SK-N-SH (cell line): ENCODE measurements around the gene PCSK7. TPM values are rescaled to one million over a fixed set of nuclear protein-coding genes. Genes with fewer than 3 reads are reported as not detected.

Experiments used
- CTCF ChIA-PET: fragments of 300-600, 350-600 bp; formaldehyde crosslinking; extraction: SDS; loops from one replicate; lab custom pipeline; 2021; lab: Yijun Ruan, JAX
- POLR2A ChIA-PET: fragments of 350-600 bp; sonication (Branson Sonifier 250); formaldehyde crosslinking; extraction: SDS; loops from one replicate; lab custom pipeline; 2020; ENCODE audit warnings: antibody characterized with exemption, inconsistent platforms; lab: Yijun Ruan, JAX
- DNase-seq: peaks from one replicate; pipeline ENCODE4 v3.0.0; 2012
- H2AFZ ChIP-seq: fragments of 200-600 bp; sonication (generic); 2 replicates; pipeline ENCODE4 v1.8.1; 2016; ENCODE audit warnings: antibody characterized with exemption, mild to moderate bottlenecking, low read depth
- H3F3A ChIP-seq: fragments of 200-600 bp; sonication (generic); replicated peaks from 2 replicates; pipeline ENCODE3; 2016; ENCODE audit warnings: antibody characterized with exemption, mild to moderate bottlenecking; ENCODE audit not compliant: insufficient read depth
- H3K27ac ChIP-seq, 2 experiments: fragments of 200-500 bp in 1 of 2; fragments of 200-600 bp in 1 of 2; sonication (Bioruptor generic) in 1 of 2; sonication (generic), shearing (Covaris generic) in 1 of 2; 2 replicates each; pipeline versions ENCODE4 v1.5.1 to v1.6.1; 2014 to 2016; ENCODE audit warnings: low read depth in 2 of 2, inconsistent platforms in 1 of 2, low read length in 1 of 2, mild to moderate bottlenecking in 1 of 2, mixed read lengths in 1 of 2
- H3K27me3 ChIP-seq: fragments of 200-600 bp; sonication (generic), shearing (Covaris generic); 2 replicates; pipeline ENCODE4 v1.6.1; 2016; ENCODE audit warnings: mixed run types; ENCODE audit not compliant: insufficient read depth
- H3K36me3 ChIP-seq, 2 experiments: fragments of 200-500 bp in 1 of 2; fragments of 200-600 bp in 1 of 2; sonication (Bioruptor generic) in 1 of 2; sonication (generic) in 1 of 2; replicated peaks in 1 of 2; 2 replicates each; pipeline versions ENCODE3 to v1.5.1; 2014 to 2016; ENCODE audit warnings: low read length in 1 of 2, mild to moderate bottlenecking in 1 of 2; ENCODE audit not compliant: insufficient read depth in 2 of 2, control insufficient read depth in 1 of 2
- H3K4me1 ChIP-seq, 2 experiments: fragments of 200-500 bp in 1 of 2; fragments of 200-600 bp in 1 of 2; sonication (Bioruptor generic) in 1 of 2; sonication (generic), shearing (Covaris generic) in 1 of 2; 2 replicates each; pipeline versions ENCODE4 v1.5.1 to v1.6.1; 2014 to 2016; ENCODE audit warnings: low read depth in 1 of 2, low read length in 1 of 2, mixed run types in 1 of 2; ENCODE audit not compliant: insufficient read depth in 2 of 2, control insufficient read depth in 1 of 2
- H3K4me2 ChIP-seq: fragments of 200-600 bp; sonication (generic), shearing (Covaris generic); 2 replicates; pipeline ENCODE4 v1.6.1; 2017; ENCODE audit warnings: mixed run types
- H3K4me3 ChIP-seq, 2 experiments: fragments of 200-500 bp in 1 of 2; fragments of 200-600 bp in 1 of 2; sonication (Bioruptor generic) in 1 of 2; sonication (generic), shearing (Covaris generic) in 1 of 2; 2 replicates each; pipeline versions ENCODE4 v1.5.1 to v1.8.1; 2014 to 2016; ENCODE audit warnings: low read depth in 2 of 2, inconsistent platforms in 1 of 2, low read length in 1 of 2, mild to moderate bottlenecking in 1 of 2, mixed read lengths in 1 of 2, moderate library complexity in 1 of 2
- H3K79me2 ChIP-seq: fragments of 200-600 bp; sonication (generic); 2 replicates; pipeline ENCODE4 v1.8.1; 2017; ENCODE audit warnings: mild to moderate bottlenecking; ENCODE audit not compliant: insufficient read depth
- H3K9ac ChIP-seq: fragments of 200-600 bp; sonication (generic); 2 replicates; pipeline ENCODE4 v1.6.1; 2017; ENCODE audit warnings: mixed run types
- H3K9me2 ChIP-seq: fragments of 200-600 bp; sonication (generic); 2 replicates; pipeline ENCODE4 v1.6.1; 2017; ENCODE audit warnings: mixed run types
- H3K9me3 ChIP-seq: fragments of 200-600 bp; sonication (generic); 2 replicates; pipeline ENCODE4 v1.6.1; 2017; ENCODE audit warnings: mixed run types, mild to moderate bottlenecking, moderate library complexity
- H4K20me1 ChIP-seq: fragments of 200-600 bp; sonication (generic); 2 replicates; pipeline ENCODE4 v1.6.1; 2017; ENCODE audit warnings: mild to moderate bottlenecking, mixed run types; ENCODE audit not compliant: insufficient read depth
- CHD2 ChIP-seq: fragments of 150-350 bp; IDR thresholded peaks from 2 replicates; pipeline ENCODE4 v1.6.1; 2018; ENCODE audit warnings: low read length; ENCODE audit not compliant: partially characterized antibody
- CTCF ChIP-seq: fragments of 200-600 bp; sonication (generic); IDR thresholded peaks from 2 replicates; pipeline ENCODE4 v1.6.1; 2017; ENCODE audit warnings: antibody characterized with exemption, mild to moderate bottlenecking, moderate library complexity
- EZH2phosphoT487 ChIP-seq: fragments of 200-600 bp; sonication (generic); IDR thresholded peaks from 2 replicates; pipeline ENCODE4 v1.6.1; 2017; ENCODE audit warnings: low read depth, mixed run types, mild to moderate bottlenecking, antibody characterized with exemption, moderate library complexity, borderline replicate concordance
- FOSL2 ChIP-seq: IDR thresholded peaks from 2 replicates; pipeline ENCODE4 v1.4.0; 2012; ENCODE audit warnings: low read depth, mild to moderate bottlenecking, moderate library complexity, borderline replicate concordance
- FOXJ3 ChIP-seq: sonication (generic); formaldehyde crosslinking; IDR thresholded peaks from 2 replicates; pipeline ENCODE4 v1.5.1; 2020; ENCODE audit warnings: mild to moderate bottlenecking, missing genetic modification reagents
- FOXM1 ChIP-seq: IDR thresholded peaks from 2 replicates; pipeline ENCODE4 v1.4.0; 2012; ENCODE audit warnings: low read depth, mild to moderate bottlenecking
- GABPA ChIP-seq: IDR thresholded peaks from 2 replicates; pipeline ENCODE4 v1.4.0; 2012; ENCODE audit warnings: low read depth, mild to moderate bottlenecking
- GATA2 ChIP-seq: sonication (generic); formaldehyde crosslinking; IDR thresholded peaks from 2 replicates; pipeline ENCODE4 v1.5.0; 2020; ENCODE audit warnings: mild to moderate bottlenecking, missing genetic modification reagents
- MAX ChIP-seq: IDR thresholded peaks from 2 replicates; pipeline ENCODE4 v1.4.0; 2012; ENCODE audit warnings: low read depth
- MXI1 ChIP-seq: IDR thresholded peaks from 2 replicates; pipeline ENCODE4 v1.6.1; 2012; ENCODE audit warnings: mild to moderate bottlenecking, low read depth, low read length, improper control_type of control experiment
- NRF1 ChIP-seq: IDR thresholded peaks from 2 replicates; pipeline ENCODE4 v1.6.1; 2012; ENCODE audit warnings: low read depth, mild to moderate bottlenecking, low read length
- PBX3 ChIP-seq: IDR thresholded peaks from 2 replicates; pipeline ENCODE4; 2012
- RAD21 ChIP-seq: IDR thresholded peaks from 2 replicates; pipeline ENCODE4 v1.6.1; 2012; ENCODE audit warnings: mild to moderate bottlenecking, low read length
- REST ChIP-seq: IDR thresholded peaks from 2 replicates; pipeline ENCODE4 v1.6.1; 2012; ENCODE audit warnings: mild to moderate bottlenecking, low read depth, low read length, moderate library complexity
- RXRA ChIP-seq: IDR thresholded peaks from 2 replicates; pipeline ENCODE4 v1.4.0; 2012; ENCODE audit warnings: low read depth, mild to moderate bottlenecking, borderline replicate concordance
- SIN3A ChIP-seq: IDR thresholded peaks from 2 replicates; pipeline ENCODE4 v1.6.1; 2012; ENCODE audit warnings: low read depth, mild to moderate bottlenecking, low read length, moderate library complexity, borderline replicate concordance
- SMC3 ChIP-seq: IDR thresholded peaks from 2 replicates; pipeline ENCODE4 v1.6.1; 2012; ENCODE audit warnings: low read depth, low read length, improper control_type of control experiment
- TAF1 ChIP-seq: IDR thresholded peaks from 2 replicates; pipeline ENCODE4 v1.6.1; 2012; ENCODE audit warnings: low read depth, mild to moderate bottlenecking, low read length, moderate library complexity, borderline replicate concordance
- TCF12 ChIP-seq: IDR thresholded peaks from 2 replicates; pipeline ENCODE4 v1.4.0; 2012
- USF1 ChIP-seq: IDR thresholded peaks from 2 replicates; pipeline ENCODE4 v1.4.0; 2012; ENCODE audit warnings: low read depth, borderline replicate concordance
- USF2 ChIP-seq: fragments of 150-350 bp; IDR thresholded peaks from 2 replicates; pipeline ENCODE4 v1.6.1; 2017; ENCODE audit warnings: antibody characterized with exemption, low read length, low read depth, borderline replicate concordance
- YY1 ChIP-seq: IDR thresholded peaks from 2 replicates; pipeline ENCODE4 v1.4.0; 2012; ENCODE audit warnings: low read depth, mild to moderate bottlenecking
- ZBTB33 ChIP-seq: IDR thresholded peaks from 2 replicates; pipeline ENCODE4 v1.4.0; 2012; ENCODE audit warnings: low read depth, borderline replicate concordance
- WGBS: methylation state at CpG from one replicate; pipeline ENCODE4 v1.1.6; 2017; ENCODE audit warnings: low lambda C conversion rate; 5-methylcytosine and 5-hydroxymethylcytosine counted together
- polyA plus RNA-seq, 3 experiments: library from polyadenylated mRNA; depleted of rRNA; stranded (reverse); fragments of >200 nt; gene quantifications; 2 replicates each; pipeline ENCODE4 v1.2.3, GENCODE V29; 2012

Gene PCSK7
- polyA plus RNA-seq, 1 of the 3 experiments (the other 2 are of a cell fraction): 49.7 TPM

- ChIA-PET POLR2A (no interaction called here), CTCF (no interaction called here)
- 0 out of 2 replicates have a peak overlapping the region, but pooled peaks have one; percentile 14 for H3K4me2 ChIP-seq
- no peak overlapping the region for H2AFZ ChIP-seq
- H3K27me3 ChIP-seq: no peaks in the 10 kb centered on the region
- H4K20me1 ChIP-seq: no peaks in the 10 kb centered on the region
- no peak for DNase-seq
- H3K79me2 ChIP-seq: peaks cover 25% of the 10 kb centered on the region
- no peak overlapping the region for H3K4me3 ChIP-seq
- peaks cover 28% of the 10 kb centered on the region for H3F3A ChIP-seq
- H3K9me2 ChIP-seq: no peaks in the 10 kb centered on the region
- H3K9ac ChIP-seq: peak overlapping the region; percentile 51; the same call in 1 of the 2 replicates
- H3K9me3 ChIP-seq: no peaks in the 10 kb centered on the region
- H3K27ac ChIP-seq: peak overlapping the region in 1 of 2 experiments; percentile 86; a peak in 2 of 4 replicates
- 11% methylated on average over 6 of the region's 6 CpGs for WGBS
- peaks cover 20 to 32% of the 10 kb centered on the region in 2 experiments for H3K36me3 ChIP-seq
- peaks cover under 1 to 9% of the 10 kb centered on the region in 2 experiments; a peak in 3 of 4 replicates for H3K4me1 ChIP-seq
- TF ChIP-seq FOSL2 (peak; percentile 52; the same call in 1 of the 2 replicates), CHD2 (no peak), TAF1 (0 out of 2 replicates have a peak, but pooled peaks have one; percentile 18), MAX (no peak), EZH2phosphoT487 (no peak), FOXJ3 (CRISPR knock-in tag) (no peak), USF2 (no peak), ZBTB33 (no peak), RXRA (peak; percentile 40; the same call in 1 of the 2 replicates), RAD21 (0 out of 2 replicates have a peak, but pooled peaks have one; percentile 15), CTCF (peak; percentile 66), NRF1 (no peak), SMC3 (no peak; the same call in 1 of the 2 replicates), FOXM1 (no peak), GATA2 (CRISPR knock-in tag) (no peak), SIN3A (no peak), MXI1 (no peak), YY1 (no peak), TCF12 (peak; percentile 28; the same call in 1 of the 2 replicates), REST (no peak), PBX3 (peak; percentile 71), GABPA (0 out of 2 replicates have a peak, but pooled peaks have one; percentile 12), USF1 (no peak)
Observed at GRCh38 chr11:117239295-117239694, 7.4 kb upstream of the PCSK7 start.
